Activated CD8-positive, alpha-beta T cell treated with anti-CD3 and anti-CD28 coated beads for 36 hours (primary cell): ENCODE measurements around the gene RNU5D-1. TPM values are rescaled to one million over a fixed set of nuclear protein-coding genes. Genes with fewer than 3 reads are reported as not detected.
A peak's percentile ranks its signal among the peaks of the same experiment; 100 is the strongest.
"Not testable (repeated sequence)": the region's sequence is repeated elsewhere in the genome, so short reads cannot be mapped to it uniquely, and the experiment has no call there.

Experiments
- ATAC-seq: fragments of 200-7000 bp; cut with Tn5 transposase; one replicate; pipeline ENCODE4 v1.10.0; 2021; ENCODE audit warnings: mild to moderate bottlenecking, moderate library complexity
- CTCF ChIA-PET: fragments of 350-600 bp; sonication (Branson Sonifier 250); formaldehyde crosslinking; loops from one replicate; lab custom pipeline; 2021; ENCODE audit warnings: antibody characterized with exemption; lab: Charles Lee
- POLR2A ChIA-PET: fragments of 350-600 bp; sonication (Branson Sonifier 250); formaldehyde crosslinking; loops from one replicate; lab custom pipeline; 2021; ENCODE audit warnings: antibody characterized with exemption; lab: Charles Lee
- DNase-seq: peaks from one replicate; pipeline ENCODE4 v3.0.0-alpha.2; 2020
- H3K27ac Mint-ChIP-seq: one replicate; pipeline ENCODE4 v1.8.0; 2021; ENCODE audit warnings: mild to moderate bottlenecking, mixed read lengths
- H3K27me3 Mint-ChIP-seq: one replicate; pipeline ENCODE4 v1.8.0; 2021; ENCODE audit warnings: mixed read lengths
- H3K36me3 Mint-ChIP-seq: one replicate; pipeline ENCODE4 v1.8.0; 2021; ENCODE audit warnings: low read depth, mixed read lengths
- H3K4me1 Mint-ChIP-seq: one replicate; pipeline ENCODE4 v1.8.0; 2021; ENCODE audit warnings: low read depth, mixed read lengths
- H3K4me3 Mint-ChIP-seq: one replicate; pipeline ENCODE4 v1.8.0; 2021; ENCODE audit warnings: mild to moderate bottlenecking, moderate library complexity, mixed read lengths
- H3K9me3 Mint-ChIP-seq: one replicate; pipeline ENCODE4 v1.8.0; 2021; ENCODE audit warnings: mixed read lengths
- intact Hi-C: fragments of 100-400 bp; cut with micrococcal nuclease; formaldehyde crosslinking; loops from one replicate; pipeline ENCODE4 v1.10.0; 2022
- total RNA-seq, 2 experiments: library from RNA; stranded (reverse); gene quantifications; one replicate each; pipeline ENCODE4 v1.2.3, GENCODE V29; 2021
- TF ChIP-seq, protein P1 (sequence below): fragments of 200-600 bp; IDR thresholded peaks from one replicate; pipeline ENCODE4 v1.8.0; 2022; ENCODE audit warnings: antibody characterized with exemption, mild to moderate bottlenecking

Gene RNU5D-1
- total RNA-seq, 2 experiments from 2014 or later = not detected

DNA sequence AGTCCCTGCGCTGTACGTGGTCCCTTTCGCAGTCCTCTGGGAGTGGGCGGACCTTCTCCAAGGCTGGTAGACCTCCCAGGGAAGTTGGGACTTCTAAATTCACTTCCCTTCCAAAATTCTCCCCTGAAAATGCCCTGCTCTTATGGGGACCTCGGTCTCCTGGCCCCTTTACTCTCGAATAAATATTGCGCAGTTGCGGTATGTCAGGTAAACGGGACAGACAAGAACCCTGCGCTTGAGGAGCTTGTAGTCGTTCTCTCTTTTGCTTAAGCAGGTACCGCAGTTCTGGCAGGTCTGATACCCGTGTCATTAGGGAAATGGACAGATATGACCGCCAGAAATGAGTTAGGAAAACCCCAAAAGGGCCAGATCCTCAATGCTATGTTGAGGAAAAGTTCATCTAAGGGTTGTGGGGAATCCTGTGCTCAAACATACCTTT is 9.2 kb upstream of the RNU5D-1 start:
- CTCF ChIA-PET = interaction anchor here (0.6 to 0.7 kb wide), 2 partner anchors 18 to 26 kb away, joined by 3 read pairs; no protein-coding TSS in a partner anchor
- no peak for DNase-seq
- ATAC-seq = no peak
- POLR2A ChIA-PET = interaction anchor here (0.6 to 10.3 kb wide), 8 partner anchors 9 to 79 kb away, joined by 3 to 137 read pairs (median 10); partner anchors contain the start of genes RNU5D-1 and RPS8
- TF ChIP-seq, protein P1, sequence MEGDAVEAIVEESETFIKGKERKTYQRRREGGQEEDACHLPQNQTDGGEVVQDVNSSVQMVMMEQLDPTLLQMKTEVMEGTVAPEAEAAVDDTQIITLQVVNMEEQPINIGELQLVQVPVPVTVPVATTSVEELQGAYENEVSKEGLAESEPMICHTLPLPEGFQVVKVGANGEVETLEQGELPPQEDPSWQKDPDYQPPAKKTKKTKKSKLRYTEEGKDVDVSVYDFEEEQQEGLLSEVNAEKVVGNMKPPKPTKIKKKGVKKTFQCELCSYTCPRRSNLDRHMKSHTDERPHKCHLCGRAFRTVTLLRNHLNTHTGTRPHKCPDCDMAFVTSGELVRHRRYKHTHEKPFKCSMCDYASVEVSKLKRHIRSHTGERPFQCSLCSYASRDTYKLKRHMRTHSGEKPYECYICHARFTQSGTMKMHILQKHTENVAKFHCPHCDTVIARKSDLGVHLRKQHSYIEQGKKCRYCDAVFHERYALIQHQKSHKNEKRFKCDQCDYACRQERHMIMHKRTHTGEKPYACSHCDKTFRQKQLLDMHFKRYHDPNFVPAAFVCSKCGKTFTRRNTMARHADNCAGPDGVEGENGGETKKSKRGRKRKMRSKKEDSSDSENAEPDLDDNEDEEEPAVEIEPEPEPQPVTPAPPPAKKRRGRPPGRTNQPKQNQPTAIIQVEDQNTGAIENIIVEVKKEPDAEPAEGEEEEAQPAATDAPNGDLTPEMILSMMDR = no peak
- intact Hi-C loops = no loop called here
- Mint-ChIP-seq H3K36me3 (peaks cover 32% of the 10 kb centered on the region), H3K9me3 (no peaks in the 10 kb centered on the region), H3K4me3 (peak overlapping the region; percentile 97), H3K27me3 (no peaks in the 10 kb centered on the region), H3K4me1 (peaks cover 17% of the 10 kb centered on the region), H3K27ac (peak overlapping the region; percentile 90)

DNA sequence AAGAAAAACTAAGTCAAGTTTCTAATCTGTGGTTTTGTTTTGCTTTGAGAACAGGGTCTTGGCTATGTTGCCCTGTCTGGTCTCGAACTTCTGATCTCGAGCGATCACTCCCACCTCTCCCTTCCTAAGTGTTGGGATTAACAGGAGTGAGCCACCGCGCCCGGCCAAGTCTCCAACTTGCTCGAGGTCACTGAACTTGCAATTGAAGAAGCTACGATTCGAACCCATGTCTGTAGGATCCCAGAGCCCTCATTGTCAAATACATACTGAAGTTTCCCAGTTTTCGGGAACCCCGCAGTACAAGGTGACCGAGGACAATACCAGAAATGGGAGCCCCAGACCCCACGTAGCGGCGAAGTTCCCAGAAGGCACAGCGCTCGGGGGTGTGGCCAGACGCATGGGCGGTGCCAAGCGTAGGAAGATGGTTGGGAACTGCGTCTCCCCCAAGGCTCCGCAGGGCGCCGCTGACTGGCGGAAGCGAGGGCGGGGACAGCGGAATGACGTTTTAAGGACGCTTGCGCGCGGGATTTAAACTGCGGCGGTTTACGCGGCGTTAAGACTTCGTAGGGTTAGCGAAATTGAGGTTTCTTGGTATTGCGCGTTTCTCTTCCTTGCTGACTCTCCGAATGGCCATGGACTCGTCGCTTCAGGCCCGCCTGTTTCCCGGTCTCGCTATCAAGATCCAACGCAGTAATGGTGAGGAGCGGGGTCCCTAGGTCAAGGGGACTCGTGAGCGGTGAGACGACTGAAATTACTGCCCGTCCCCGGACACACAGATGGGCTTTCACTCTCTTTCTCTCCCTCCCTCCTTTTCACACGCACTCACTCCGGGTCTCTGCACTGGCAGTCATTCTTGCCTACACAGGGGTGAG is 8.6 kb upstream of the RNU5D-1 start, which contains the start of gene KIF2C:
Gene KIF2C, plus strand, starts transcription at position 531 of the 872 bp plus-strand sequence. Its CDS starts 96 bp downstream, at position 627.
- H3K27me3 Mint-ChIP-seq = no peaks in the 10 kb centered on the region
- peak; percentile 99 for ATAC-seq
- CTCF ChIA-PET = no interaction called here

DNA sequence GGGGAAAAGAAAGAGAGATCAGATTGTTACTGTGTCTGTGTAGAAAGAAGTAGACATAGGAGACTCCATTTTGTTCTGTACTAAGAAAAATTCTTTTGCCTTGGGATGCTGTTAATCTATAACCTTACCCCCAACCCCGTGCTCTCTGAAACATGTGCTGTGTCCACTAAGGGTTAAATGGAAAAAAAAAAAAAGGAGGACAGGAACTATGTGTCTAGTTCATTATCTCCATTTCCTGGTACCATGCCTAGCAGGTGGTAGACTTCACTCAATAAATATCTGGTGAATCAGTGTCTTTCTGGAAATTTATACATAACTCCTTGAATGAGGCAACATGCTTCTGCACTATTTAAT is 8.0 kb upstream of the RNU5D-1 start:
- H3K9me3 Mint-ChIP-seq, DNase-seq, CTCF ChIA-PET, H3K27me3 Mint-ChIP-seq, intact Hi-C loops, ATAC-seq: not testable (repeated sequence)
- POLR2A ChIA-PET = interaction anchor here (1.9 to 10.3 kb wide), 4 partner anchors 7 to 37 kb away, joined by 12 to 137 read pairs (median 30); partner anchors contain the start of genes RNU5D-1 and RPS8
- Mint-ChIP-seq H3K4me1 (peaks cover 15% of the 10 kb centered on the region), H3K4me3 (peak overlapping the region; percentile 97), H3K27ac (peak overlapping the region; percentile 90), H3K36me3 (peaks cover 24% of the 10 kb centered on the region)

More for the DNA sequence above, 8.6 kb upstream of the RNU5D-1 start, which contains the start of gene KIF2C:
- TF ChIP-seq, protein P1 = no peak
- Mint-ChIP-seq H3K4me3 (peak within 1 kb of the TSS; percentile 97), H3K27ac (peak within 1 kb of the TSS; percentile 90), H3K4me1 (peaks cover 15% of the 10 kb centered on the region), H3K36me3 (peaks cover 29% of the 10 kb centered on the region), H3K9me3 (no peaks in the 10 kb centered on the region)
- peak; percentile 99 for DNase-seq
- POLR2A ChIA-PET = interaction anchor here (1.0 to 10.3 kb wide), 5 partner anchors 8 to 36 kb away, joined by 3 to 137 read pairs (median 16); partner anchors contain the start of genes RNU5D-1 and RPS8
- intact Hi-C loops = no loop called here

DNA sequence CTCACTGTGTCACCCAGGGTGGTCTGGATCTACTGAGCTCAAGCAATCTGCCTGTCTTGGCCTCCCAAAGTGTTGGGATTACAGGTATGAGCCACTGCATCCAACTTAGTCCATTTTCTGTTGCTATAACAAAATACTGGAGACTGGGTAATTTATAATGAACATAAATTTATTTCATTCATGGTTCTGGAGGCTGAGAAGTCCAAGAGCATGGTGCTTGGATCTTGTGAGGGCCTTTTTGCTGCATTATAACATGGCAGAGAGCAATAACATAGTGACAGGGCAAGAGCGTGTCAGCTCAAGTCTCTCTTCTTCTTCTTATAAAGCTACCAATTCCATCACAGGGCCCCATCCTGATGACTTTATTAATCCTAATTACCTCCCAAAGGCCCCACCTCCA is 5.0 kb upstream of the RNU5D-1 start:
- no peaks in the 10 kb centered on the region for H3K9me3 Mint-ChIP-seq
- H3K4me1 Mint-ChIP-seq = peaks cover 16% of the 10 kb centered on the region
- TF ChIP-seq, protein P1 = no peak
- ATAC-seq = no peak
- POLR2A ChIA-PET = interaction anchor here (1.0 to 8.5 kb wide), 6 partner anchors 8 to 83 kb away, joined by 3 to 553 read pairs (median 3); partner anchors contain the start of gene RPS8
- peaks cover 8% of the 10 kb centered on the region for H3K36me3 Mint-ChIP-seq
- intact Hi-C loops = no loop called here
- no peak overlapping the region for H3K27ac Mint-ChIP-seq
- no peak overlapping the region for H3K4me3 Mint-ChIP-seq
- DNase-seq = no peak
- CTCF ChIA-PET = no interaction called here
- H3K27me3 Mint-ChIP-seq = no peaks in the 10 kb centered on the region

DNA sequence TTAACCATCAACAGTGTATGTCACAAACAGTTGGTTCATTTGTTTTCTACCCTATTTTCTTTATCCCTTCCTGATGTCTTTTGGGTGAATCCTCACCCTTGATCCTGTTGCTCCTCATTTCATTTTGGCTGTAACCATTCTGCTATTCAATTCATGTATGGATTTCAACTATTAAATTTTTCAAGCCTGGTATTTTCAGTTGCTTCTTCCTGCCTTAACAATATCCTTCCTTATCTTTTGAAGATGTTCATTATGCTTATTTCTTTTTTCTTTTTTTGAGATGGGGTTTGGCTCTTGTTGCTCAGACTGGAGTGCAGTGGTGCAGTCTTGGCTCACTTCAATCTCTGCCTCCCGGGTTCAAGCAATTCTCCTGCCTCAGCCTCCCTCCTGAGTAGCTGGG is 2.8 kb upstream of the RNU5D-1 start:
- Mint-ChIP-seq H3K27me3 (peaks cover 2% of the 10 kb centered on the region), H3K9me3 (no peaks in the 10 kb centered on the region), H3K27ac (no peak overlapping the region), H3K4me3 (no peak overlapping the region), H3K4me1 (peaks cover 20% of the 10 kb centered on the region), H3K36me3 (peaks cover 3% of the 10 kb centered on the region)
- ATAC-seq (no peak), DNase-seq (no peak)
- ChIA-PET CTCF (interaction anchor here (1.2 to 4.6 kb wide), 4 partner anchors 53 to 86 kb away, joined by 3 to 45 read pairs (median 4); partner anchors contain the start of gene PLK3), POLR2A (interaction anchor here (1.1 to 8.5 kb wide), 4 partner anchors 14 to 85 kb away, joined by 3 to 553 read pairs (median 114); partner anchors contain the start of genes BTBD19, DYNLT4 and RPS8)
- intact Hi-C loops = loop anchor here (5.0 kb wide), 1 partner anchor 44 kb away; the partner anchor contains the start of gene RPS8
- TF ChIP-seq, protein P1 = no peak
